Upper lobe of left lung (tissue), 4 donors: ENCODE data around the gene SUB1.

ENCODE experiments used
- CTCF ChIP-seq, 6 experiments: fragments of 450-650 bp in 4 of 6; fragments of 200-600 bp in 2 of 6; sonication (generic) in 2 of 6; IDR thresholded peaks; one replicate each; pipeline ENCODE4 v1.5.1; 2016 to 2019; ENCODE audit warnings: antibody characterized with exemption in 6 of 6
- POLR2AphosphoS5 ChIP-seq, 2 donors: sonication (generic); formaldehyde crosslinking; IDR thresholded peaks; one replicate each; pipeline ENCODE4 v1.5.1; 2017; ENCODE audit warnings: antibody characterized with exemption in 2 of 2

GRCh38 chr5:32574540-32575175 is 10.7 kb upstream of the SUB1 start:
- TF ChIP-seq CTCF (IDR thresholded peaks at IDR 0.05), result no peak
- TF ChIP-seq POLR2AphosphoS5 (IDR thresholded peaks at IDR 0.05), result no peak
